Stimulated activated naive CD8-positive, alpha-beta T cell treated with anti-CD3 and anti-CD28 coated beads, Interleukin-15, Interleukin-2, amounts not matched to agents 100 ng/mL and 50 ng/mL, for 24 hours (primary cell): ENCODE results near the gene OMD.
A peak's percentile ranks its signal among the peaks of the same experiment; 100 is the strongest.

Experiments
- H3K27ac Mint-ChIP-seq: one replicate; pipeline ENCODE4 v1.8.0; 2021; ENCODE audit warnings: mild to moderate bottlenecking, mixed read lengths
- H3K27me3 Mint-ChIP-seq: one replicate; pipeline ENCODE4 v1.8.0; 2021; ENCODE audit warnings: mixed read lengths
- H3K36me3 Mint-ChIP-seq: one replicate; pipeline ENCODE4 v1.8.0; 2021; ENCODE audit warnings: low read depth, mixed read lengths
- H3K4me1 Mint-ChIP-seq: one replicate; pipeline ENCODE4 v1.8.0; 2021; ENCODE audit warnings: low read depth, mixed read lengths
- H3K4me3 Mint-ChIP-seq: one replicate; pipeline ENCODE4 v1.8.0; 2021; ENCODE audit warnings: mild to moderate bottlenecking, mixed read lengths
- H3K9me3 Mint-ChIP-seq: one replicate; pipeline ENCODE4 v1.8.0; 2021; ENCODE audit warnings: mixed read lengths

Gene OMD, protein sequence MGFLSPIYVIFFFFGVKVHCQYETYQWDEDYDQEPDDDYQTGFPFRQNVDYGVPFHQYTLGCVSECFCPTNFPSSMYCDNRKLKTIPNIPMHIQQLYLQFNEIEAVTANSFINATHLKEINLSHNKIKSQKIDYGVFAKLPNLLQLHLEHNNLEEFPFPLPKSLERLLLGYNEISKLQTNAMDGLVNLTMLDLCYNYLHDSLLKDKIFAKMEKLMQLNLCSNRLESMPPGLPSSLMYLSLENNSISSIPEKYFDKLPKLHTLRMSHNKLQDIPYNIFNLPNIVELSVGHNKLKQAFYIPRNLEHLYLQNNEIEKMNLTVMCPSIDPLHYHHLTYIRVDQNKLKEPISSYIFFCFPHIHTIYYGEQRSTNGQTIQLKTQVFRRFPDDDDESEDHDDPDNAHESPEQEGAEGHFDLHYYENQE

DNA sequence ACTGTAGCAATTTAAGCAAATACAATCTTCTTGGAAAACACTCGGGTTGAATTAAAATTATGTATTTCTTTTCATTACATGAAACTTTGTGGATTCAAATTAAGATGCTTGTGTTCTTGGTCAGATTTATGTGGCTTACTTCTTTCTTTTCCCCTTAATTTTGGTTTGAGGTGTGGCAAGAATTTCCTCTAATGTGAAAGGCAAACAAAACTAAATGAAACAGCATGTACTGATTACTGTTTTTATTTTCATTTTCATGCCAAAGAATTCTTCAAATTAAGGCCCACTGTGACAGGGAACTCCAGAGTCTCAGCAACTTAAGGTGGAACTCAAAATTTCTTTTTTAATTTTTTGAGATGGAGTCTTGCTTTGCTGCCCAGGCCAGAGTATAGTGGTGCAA is at the start of gene OMD:
Gene OMD, minus strand, starts transcription at position 132 of the 400 bp plus-strand sequence. CDS start 6,913 bp downstream, outside the sequence.
- no peaks in the 10 kb centered on the region for H3K4me1 Mint-ChIP-seq
- H3K9me3 Mint-ChIP-seq = no peaks in the 10 kb centered on the region
- H3K27ac Mint-ChIP-seq = no peak within 1 kb of the TSS
- no peaks in the 10 kb centered on the region for H3K27me3 Mint-ChIP-seq
- H3K36me3 Mint-ChIP-seq = peaks cover 14% of the 10 kb centered on the region
- no peak within 1 kb of the TSS for H3K4me3 Mint-ChIP-seq

GRCh38 chr9:92468206-92468605 is 43.9 kb upstream of the OMD start:
- H3K9me3 Mint-ChIP-seq = no peaks in the 10 kb centered on the region
- no peak overlapping the region for H3K4me3 Mint-ChIP-seq
- no peaks in the 10 kb centered on the region for H3K27me3 Mint-ChIP-seq
- H3K4me1 Mint-ChIP-seq = no peaks in the 10 kb centered on the region
- no peak overlapping the region for H3K27ac Mint-ChIP-seq
- H3K36me3 Mint-ChIP-seq = no peaks in the 10 kb centered on the region

GRCh38 chr9:92467511-92467910 is 43.2 kb upstream of the OMD start:
- Mint-ChIP-seq H3K27me3 (no peaks in the 10 kb centered on the region), H3K27ac (no peak overlapping the region), H3K4me3 (no peak overlapping the region), H3K36me3 (no peaks in the 10 kb centered on the region), H3K9me3 (no peaks in the 10 kb centered on the region), H3K4me1 (no peaks in the 10 kb centered on the region)

GRCh38 chr9:92467041-92467440 is 42.8 kb upstream of the OMD start:
- Mint-ChIP-seq H3K4me1 (no peaks in the 10 kb centered on the region), H3K9me3 (no peaks in the 10 kb centered on the region), H3K36me3 (no peaks in the 10 kb centered on the region), H3K4me3 (no peak overlapping the region), H3K27me3 (no peaks in the 10 kb centered on the region), H3K27ac (no peak overlapping the region)

GRCh38 chr9:92463984-92464383 is 39.7 kb upstream of the OMD start:
- Mint-ChIP-seq H3K4me1 (no peaks in the 10 kb centered on the region), H3K9me3 (no peaks in the 10 kb centered on the region), H3K4me3 (no peak overlapping the region), H3K36me3 (no peaks in the 10 kb centered on the region), H3K27me3 (no peaks in the 10 kb centered on the region), H3K27ac (no peak overlapping the region)

GRCh38 chr9:92463387-92463786 is 39.1 kb upstream of the OMD start:
- H3K4me1 Mint-ChIP-seq = no peaks in the 10 kb centered on the region
- H3K4me3 Mint-ChIP-seq = no peak overlapping the region
- H3K36me3 Mint-ChIP-seq = no peaks in the 10 kb centered on the region
- no peaks in the 10 kb centered on the region for H3K27me3 Mint-ChIP-seq
- H3K9me3 Mint-ChIP-seq = no peaks in the 10 kb centered on the region
- no peak overlapping the region for H3K27ac Mint-ChIP-seq

DNA sequence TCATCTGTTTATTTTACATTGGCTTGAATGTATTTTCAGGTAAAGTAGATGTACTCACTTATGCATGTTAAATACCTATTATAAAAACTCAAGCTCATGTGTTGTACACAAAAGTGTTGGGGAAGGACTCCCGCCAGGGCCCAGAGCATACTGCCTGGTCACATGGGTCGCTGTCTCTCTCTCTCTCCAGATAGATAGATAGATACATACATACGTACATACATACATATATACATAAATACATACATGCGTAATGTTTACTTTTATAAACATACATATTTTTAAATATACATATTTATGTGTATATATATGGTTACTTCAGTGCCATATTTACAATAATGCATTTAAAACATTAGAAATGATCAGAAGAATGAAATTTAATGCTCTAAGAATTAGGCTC is 33.3 kb upstream of the OMD start:
- H3K4me3 Mint-ChIP-seq = no peak overlapping the region
- H3K27ac Mint-ChIP-seq = no peak overlapping the region
- no peaks in the 10 kb centered on the region for H3K9me3 Mint-ChIP-seq

DNA sequence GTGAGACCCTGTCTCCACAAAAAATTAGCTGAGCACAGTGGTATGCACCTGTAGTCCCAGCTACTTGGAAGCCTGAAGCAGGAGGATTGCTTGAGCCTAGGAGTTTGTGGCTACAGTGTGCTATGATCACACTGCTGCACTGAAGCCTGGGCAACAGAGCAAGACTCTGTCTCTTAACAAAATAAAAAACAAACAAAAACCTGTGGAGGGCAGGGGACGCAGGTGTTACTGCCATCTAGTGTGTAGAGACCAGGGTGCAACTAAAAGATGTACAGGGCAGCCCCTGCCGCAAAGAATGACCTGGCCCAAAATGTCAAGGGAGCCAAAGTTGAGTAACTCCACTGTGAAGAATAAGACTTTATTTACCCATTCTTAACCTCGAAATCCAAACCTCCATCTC is 30.9 kb upstream of the OMD start:
- H3K27ac Mint-ChIP-seq = no peak overlapping the region
- H3K4me3 Mint-ChIP-seq = no peak overlapping the region
- H3K27me3 Mint-ChIP-seq = no peaks in the 10 kb centered on the region
- no peaks in the 10 kb centered on the region for H3K4me1 Mint-ChIP-seq
- no peaks in the 10 kb centered on the region for H3K9me3 Mint-ChIP-seq
- no peaks in the 10 kb centered on the region for H3K36me3 Mint-ChIP-seq

More for the DNA sequence above, 33.3 kb upstream of the OMD start:
- Mint-ChIP-seq H3K36me3 (no peaks in the 10 kb centered on the region), H3K4me1 (no peaks in the 10 kb centered on the region), H3K27me3 (no peaks in the 10 kb centered on the region)

- Mint-ChIP-seq H3K36me3 (no peaks in the 10 kb centered on the region), H3K9me3 (no peaks in the 10 kb centered on the region), H3K4me3 (no peak overlapping the region), H3K27ac (no peak overlapping the region), H3K27me3 (no peaks in the 10 kb centered on the region), H3K4me1 (no peaks in the 10 kb centered on the region)
Observed at GRCh38 chr9:92446536-92446935, 22.3 kb upstream of the OMD start.

GRCh38 chr9:92444841-92445240 is 20.6 kb upstream of the OMD start:
- Mint-ChIP-seq H3K9me3 (no peaks in the 10 kb centered on the region), H3K27ac (no peak overlapping the region), H3K27me3 (no peaks in the 10 kb centered on the region), H3K4me3 (no peak overlapping the region), H3K4me1 (peaks cover 4% of the 10 kb centered on the region), H3K36me3 (peaks cover 4% of the 10 kb centered on the region)

GRCh38 chr9:92440751-92441046 is 16.4 kb upstream of the OMD start:
- Mint-ChIP-seq H3K36me3 (peaks cover 4% of the 10 kb centered on the region), H3K27me3 (no peaks in the 10 kb centered on the region), H3K9me3 (no peaks in the 10 kb centered on the region), H3K4me1 (peaks cover 4% of the 10 kb centered on the region), H3K4me3 (peak overlapping the region; percentile 37), H3K27ac (peak overlapping the region; percentile 21)

DNA sequence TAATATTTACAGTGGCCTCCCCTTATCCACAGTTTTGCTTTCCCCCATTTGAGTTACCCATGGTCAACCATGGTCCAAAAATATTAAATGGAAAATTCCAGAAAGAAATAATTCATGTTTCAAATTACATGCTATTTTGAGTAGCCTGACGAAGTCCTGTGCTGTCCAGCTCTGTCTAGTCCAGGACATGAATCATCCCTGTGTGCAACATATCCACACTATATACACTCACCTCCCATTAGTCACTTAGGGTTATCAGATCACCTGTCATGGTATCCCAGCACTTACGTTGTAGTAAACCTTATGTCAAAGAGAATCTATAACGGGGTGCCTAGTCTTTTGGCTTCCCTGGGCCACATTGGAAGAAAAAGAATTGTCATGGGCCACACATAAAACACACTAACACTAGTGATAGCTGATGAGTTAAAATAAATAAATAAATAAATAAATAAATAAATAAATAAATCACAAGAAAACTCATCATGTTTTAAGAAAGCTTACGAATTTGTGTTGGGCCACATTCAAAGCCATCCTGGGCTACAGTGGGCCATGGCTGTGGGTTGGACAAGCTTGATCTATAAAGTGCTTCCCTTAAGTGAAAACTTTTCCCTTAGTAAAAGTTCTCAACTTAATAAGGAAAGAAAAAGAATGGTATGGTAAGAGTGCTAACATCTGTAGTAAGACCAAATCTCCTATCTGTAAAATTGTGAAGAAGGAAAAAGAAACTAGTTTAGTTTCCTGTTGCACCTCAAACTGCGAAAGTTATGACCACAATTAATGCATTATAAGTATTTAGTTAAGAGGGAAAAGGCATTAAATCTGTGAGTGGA is 15.9 kb upstream of the OMD start:
- Mint-ChIP-seq H3K4me3 (peak overlapping the region; percentile 37), H3K4me1 (peaks cover 4% of the 10 kb centered on the region), H3K9me3 (no peaks in the 10 kb centered on the region), H3K27ac (peak overlapping the region; percentile 21), H3K36me3 (peaks cover 4% of the 10 kb centered on the region), H3K27me3 (no peaks in the 10 kb centered on the region)

- H3K36me3 Mint-ChIP-seq = peaks cover 4% of the 10 kb centered on the region
- H3K9me3 Mint-ChIP-seq = no peaks in the 10 kb centered on the region
- H3K4me3 Mint-ChIP-seq = no peak overlapping the region
- peaks cover 4% of the 10 kb centered on the region for H3K4me1 Mint-ChIP-seq
- H3K27me3 Mint-ChIP-seq = no peaks in the 10 kb centered on the region
- H3K27ac Mint-ChIP-seq = no peak overlapping the region
Observed at GRCh38 chr9:92438900-92439526, 14.7 kb upstream of the OMD start.

DNA sequence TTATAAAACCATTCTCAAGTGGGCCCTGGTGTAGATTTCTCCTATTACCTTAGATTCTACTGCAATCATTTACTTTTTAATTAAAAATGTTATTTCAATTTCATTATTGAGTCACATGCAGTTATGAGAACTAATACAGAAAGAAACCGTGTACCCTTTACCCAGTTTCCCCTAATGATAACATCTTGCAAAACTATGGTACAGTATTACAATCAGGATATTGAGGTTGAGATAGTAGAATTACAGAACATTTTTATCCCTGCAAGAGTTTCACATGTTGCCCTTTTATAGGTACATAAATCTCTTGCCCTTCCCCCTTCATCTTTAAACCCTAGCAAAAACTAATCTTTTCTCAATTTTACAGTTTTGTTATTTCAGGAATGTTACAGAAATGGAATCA is 11.0 kb upstream of the OMD start:
- Mint-ChIP-seq H3K9me3 (no peaks in the 10 kb centered on the region), H3K36me3 (peaks cover 5% of the 10 kb centered on the region), H3K27ac (no peak overlapping the region), H3K4me1 (peaks cover under 1% of the 10 kb centered on the region), H3K27me3 (no peaks in the 10 kb centered on the region), H3K4me3 (no peak overlapping the region)

- Mint-ChIP-seq H3K27ac (no peak overlapping the region), H3K4me1 (no peaks in the 10 kb centered on the region), H3K4me3 (no peak overlapping the region), H3K27me3 (no peaks in the 10 kb centered on the region), H3K9me3 (no peaks in the 10 kb centered on the region), H3K36me3 (peaks cover 5% of the 10 kb centered on the region)
Observed at GRCh38 chr9:92432972-92433548, 8.8 kb upstream of the OMD start.
